ENCODE measurements around the gene NINJ2.

The NINJ2 gene

GRCh38 chr12:534216-534615 lies 129.0 kb downstream of the NINJ2 start:
- H3K4me3 ChIP-seq (ENCODE audit: low read depth, low read length) = no peak overlapping the region
- no peak for TF ChIP-seq CTCF (IDR thresholded peaks at IDR 0.05; ENCODE audit: borderline replicate concordance, insufficient read depth, low read depth, low read length)

- H3K4me3 ChIP-seq (ENCODE audit: low read depth, low read length) = no peak overlapping the region
- no peak for TF ChIP-seq CTCF (IDR thresholded peaks at IDR 0.05; ENCODE audit: borderline replicate concordance, insufficient read depth, low read depth, low read length)
These were observed 129.5 kb downstream of the NINJ2 start for GRCh38 chr12:533718-534117.

- no peak overlapping the region for H3K4me3 ChIP-seq (ENCODE audit: low read depth, low read length)
- TF ChIP-seq CTCF (IDR thresholded peaks at IDR 0.05; ENCODE audit: borderline replicate concordance, insufficient read depth, low read depth, low read length) = no peak
These were observed 130.2 kb downstream of the NINJ2 start for GRCh38 chr12:532908-533565.

GRCh38 chr12:531951-532585 lies 131.2 kb downstream of the NINJ2 start:
- TF ChIP-seq CTCF (IDR thresholded peaks at IDR 0.05; ENCODE audit: borderline replicate concordance, insufficient read depth, low read depth, low read length) = no peak
- no peak overlapping the region for H3K4me3 ChIP-seq (ENCODE audit: low read depth, low read length)

- no peak for TF ChIP-seq CTCF (IDR thresholded peaks at IDR 0.05; ENCODE audit: borderline replicate concordance, insufficient read depth, low read depth, low read length)
- H3K4me3 ChIP-seq (ENCODE audit: low read depth, low read length) = no peak overlapping the region
These were observed 132.4 kb downstream of the NINJ2 start for GRCh38 chr12:530821-531220.

- TF ChIP-seq CTCF (IDR thresholded peaks at IDR 0.05; ENCODE audit: borderline replicate concordance, insufficient read depth, low read depth, low read length) = no peak
- H3K4me3 ChIP-seq (ENCODE audit: low read depth, low read length) = no peak overlapping the region
These were observed 132.9 kb downstream of the NINJ2 start for GRCh38 chr12:530308-530707.

- no peak overlapping the region for H3K4me3 ChIP-seq (ENCODE audit: low read depth, low read length)
- TF ChIP-seq CTCF (IDR thresholded peaks at IDR 0.05; ENCODE audit: borderline replicate concordance, insufficient read depth, low read depth, low read length) = no peak
These were observed 135.5 kb downstream of the NINJ2 start for GRCh38 chr12:527729-528128.

Measured in GM12875 (cell line).